Progenitor cell of endocrine pancreas (in vitro differentiated cells): ENCODE data around the gene MSH3. TPM values are rescaled to one million over a fixed set of nuclear protein-coding genes. Genes with fewer than 3 reads are reported as not detected.
A peak's percentile ranks its signal among the peaks of the same experiment; 100 is the strongest.

ENCODE experiments used
- DNase-seq: peaks from one replicate; pipeline ENCODE4 v3.0.0; 2021; ENCODE audit warnings: low spot score; ENCODE audit not compliant: unreplicated experiment
- H3K27ac Mint-ChIP-seq: 2 replicates; pipeline ENCODE4 v1.8.0; 2021; ENCODE audit warnings: mild to moderate bottlenecking, moderate library complexity, mixed read lengths
- H3K27me3 Mint-ChIP-seq: 2 replicates; pipeline ENCODE4 v1.8.0; 2021; ENCODE audit warnings: mixed read lengths
- H3K36me3 Mint-ChIP-seq: 2 replicates; pipeline ENCODE4 v1.8.0; 2022; ENCODE audit warnings: mixed read lengths; ENCODE audit not compliant: insufficient read depth
- H3K4me1 Mint-ChIP-seq: 2 replicates; pipeline ENCODE4 v1.8.0; 2021; ENCODE audit warnings: low read depth, mixed read lengths
- H3K4me3 Mint-ChIP-seq: 2 replicates; pipeline ENCODE4 v1.8.0; 2021; ENCODE audit warnings: low read depth, mild to moderate bottlenecking, moderate library complexity, mixed read lengths
- H3K9me3 Mint-ChIP-seq: 2 replicates; pipeline ENCODE4 v1.8.0; 2021; ENCODE audit warnings: low read depth, mixed read lengths
- total RNA-seq: library from RNA; stranded (reverse); gene quantifications from 2 replicates; pipeline ENCODE4 v1.2.1, GENCODE V29; 2021
- TF ChIP-seq, protein P1 (sequence below): fragments of 200-600 bp; sonication (generic); IDR thresholded peaks from one replicate; pipeline ENCODE4 v1.5.0; 2021; ENCODE audit warnings: antibody characterized with exemption, mild to moderate bottlenecking; ENCODE audit not compliant: unreplicated experiment

MSH3 gene
- total RNA-seq, 1 donor from 2014 or later: 16.9 TPM

DNA sequence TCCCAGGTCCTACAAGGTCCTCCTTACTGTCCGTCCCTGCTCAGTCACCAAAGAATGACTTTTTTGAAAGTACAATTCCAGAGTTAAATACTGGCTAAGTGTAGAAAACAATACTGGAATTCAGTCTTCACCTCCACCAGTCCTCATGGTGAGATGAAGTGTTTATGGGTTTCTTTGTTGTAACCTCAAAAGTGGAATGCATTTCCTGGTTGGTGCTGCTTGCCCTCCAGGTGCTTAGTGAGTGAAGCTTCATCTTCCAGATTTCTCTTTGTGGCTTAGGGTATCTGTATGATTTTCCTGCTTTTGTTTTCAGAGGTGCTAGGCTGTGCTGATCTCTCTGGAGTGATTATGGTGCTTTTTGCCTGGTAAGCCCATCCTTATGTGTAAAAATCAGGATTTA is 49.8 kb downstream of the MSH3 start:
- no peak for DNase-seq
- Mint-ChIP-seq H3K9me3 (no peaks in the 10 kb centered on the region), H3K27ac (no peak overlapping the region)

GRCh38 chr5:80705216-80705769 is 50.8 kb downstream of the MSH3 start:
- Mint-ChIP-seq H3K4me1 (peaks cover 15% of the 10 kb centered on the region), H3K27ac (peak overlapping the region; percentile 23), H3K36me3 (peaks cover 10% of the 10 kb centered on the region), H3K4me3 (no peak overlapping the region), H3K9me3 (no peaks in the 10 kb centered on the region), H3K27me3 (no peaks in the 10 kb centered on the region)
- DNase-seq: no peak
- TF ChIP-seq, protein P1, sequence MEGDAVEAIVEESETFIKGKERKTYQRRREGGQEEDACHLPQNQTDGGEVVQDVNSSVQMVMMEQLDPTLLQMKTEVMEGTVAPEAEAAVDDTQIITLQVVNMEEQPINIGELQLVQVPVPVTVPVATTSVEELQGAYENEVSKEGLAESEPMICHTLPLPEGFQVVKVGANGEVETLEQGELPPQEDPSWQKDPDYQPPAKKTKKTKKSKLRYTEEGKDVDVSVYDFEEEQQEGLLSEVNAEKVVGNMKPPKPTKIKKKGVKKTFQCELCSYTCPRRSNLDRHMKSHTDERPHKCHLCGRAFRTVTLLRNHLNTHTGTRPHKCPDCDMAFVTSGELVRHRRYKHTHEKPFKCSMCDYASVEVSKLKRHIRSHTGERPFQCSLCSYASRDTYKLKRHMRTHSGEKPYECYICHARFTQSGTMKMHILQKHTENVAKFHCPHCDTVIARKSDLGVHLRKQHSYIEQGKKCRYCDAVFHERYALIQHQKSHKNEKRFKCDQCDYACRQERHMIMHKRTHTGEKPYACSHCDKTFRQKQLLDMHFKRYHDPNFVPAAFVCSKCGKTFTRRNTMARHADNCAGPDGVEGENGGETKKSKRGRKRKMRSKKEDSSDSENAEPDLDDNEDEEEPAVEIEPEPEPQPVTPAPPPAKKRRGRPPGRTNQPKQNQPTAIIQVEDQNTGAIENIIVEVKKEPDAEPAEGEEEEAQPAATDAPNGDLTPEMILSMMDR: no peak

More for the DNA sequence above, 49.8 kb downstream of the MSH3 start:
- Mint-ChIP-seq H3K27me3 (no peaks in the 10 kb centered on the region), H3K4me1 (peaks cover 15% of the 10 kb centered on the region), H3K4me3 (no peak overlapping the region), H3K36me3 (peaks cover 7% of the 10 kb centered on the region)
- TF ChIP-seq, protein P1: no peak

- H3K27ac Mint-ChIP-seq: no peak overlapping the region
- no peaks in the 10 kb centered on the region for H3K27me3 Mint-ChIP-seq
- no peak overlapping the region for H3K4me3 Mint-ChIP-seq
- no peak for DNase-seq
- peaks cover 15% of the 10 kb centered on the region for H3K4me1 Mint-ChIP-seq
- TF ChIP-seq, protein P1: no peak
- no peaks in the 10 kb centered on the region for H3K9me3 Mint-ChIP-seq
- H3K36me3 Mint-ChIP-seq: peaks cover 13% of the 10 kb centered on the region
Measured at GRCh38 chr5:80705801-80706200, 51.3 kb downstream of the MSH3 start.

DNA sequence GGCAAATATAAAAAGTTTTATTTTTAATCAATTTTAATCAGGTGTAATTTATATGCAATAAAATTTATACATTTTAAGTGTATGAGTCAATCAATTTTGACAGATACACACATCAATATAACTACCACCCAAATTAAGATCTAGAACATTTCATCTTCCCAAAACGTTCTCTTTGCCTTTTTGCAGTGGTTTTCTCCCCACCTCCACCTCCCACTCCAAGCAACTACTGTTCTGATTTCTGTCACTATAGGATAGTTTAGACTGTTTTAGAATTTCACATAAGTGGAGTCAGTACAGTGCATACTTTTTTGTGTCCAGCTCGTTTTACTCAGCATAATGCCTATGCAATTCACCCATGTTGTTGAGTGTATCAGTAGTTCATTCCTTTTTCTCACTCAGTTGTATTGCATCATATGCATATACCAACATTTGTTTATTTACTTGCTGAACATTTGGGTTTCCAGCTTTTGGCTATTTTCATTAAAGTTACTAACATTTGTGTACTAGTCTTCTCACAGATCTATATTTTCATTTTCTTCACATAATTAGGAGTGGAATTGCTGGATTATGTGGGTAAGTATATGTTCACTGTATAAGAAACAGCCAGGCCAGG is 52.5 kb downstream of the MSH3 start:
- no peaks in the 10 kb centered on the region for H3K9me3 Mint-ChIP-seq
- H3K27ac Mint-ChIP-seq: no peak overlapping the region
- H3K36me3 Mint-ChIP-seq: peaks cover 13% of the 10 kb centered on the region
- peaks cover 7% of the 10 kb centered on the region for H3K4me1 Mint-ChIP-seq
- no peak overlapping the region for H3K4me3 Mint-ChIP-seq
- no peak for DNase-seq
- TF ChIP-seq, protein P1: no peak
- H3K27me3 Mint-ChIP-seq: no peaks in the 10 kb centered on the region

DNA sequence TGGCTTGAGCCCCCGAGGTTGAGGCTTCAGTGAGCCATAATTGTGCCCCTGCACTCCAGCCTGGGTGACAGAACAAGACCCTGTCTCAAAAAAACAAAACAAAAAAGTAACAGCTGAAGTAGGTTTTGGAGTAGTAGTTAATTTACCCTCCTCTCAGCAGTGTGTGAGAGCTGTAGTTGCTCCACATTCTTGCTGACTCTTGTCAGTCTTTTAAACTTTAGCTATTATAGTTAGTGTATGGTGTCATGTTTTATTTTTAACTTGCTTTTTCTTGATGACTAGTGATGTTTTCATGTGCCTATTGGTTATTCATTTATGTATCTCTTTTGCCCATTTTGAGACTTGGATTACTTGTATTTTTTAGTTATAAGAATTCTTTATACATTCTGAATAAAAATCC is 53.2 kb downstream of the MSH3 start:
- TF ChIP-seq, protein P1: no peak
- no peaks in the 10 kb centered on the region for H3K9me3 Mint-ChIP-seq
- H3K27me3 Mint-ChIP-seq: no peaks in the 10 kb centered on the region
- no peak overlapping the region for H3K4me3 Mint-ChIP-seq
- no peak for DNase-seq
- peaks cover 14% of the 10 kb centered on the region for H3K36me3 Mint-ChIP-seq
- peaks cover 5% of the 10 kb centered on the region for H3K4me1 Mint-ChIP-seq
- H3K27ac Mint-ChIP-seq: no peak overlapping the region
